Measurements from ENCODE around the gene TSPAN5.
A peak's percentile ranks its signal among the peaks of the same experiment; 100 is the strongest.
"Not testable (repeated sequence)": the region's sequence is repeated elsewhere in the genome, so short reads cannot be mapped to it uniquely, and the experiment has no call there.

Gene TSPAN5

DNA sequence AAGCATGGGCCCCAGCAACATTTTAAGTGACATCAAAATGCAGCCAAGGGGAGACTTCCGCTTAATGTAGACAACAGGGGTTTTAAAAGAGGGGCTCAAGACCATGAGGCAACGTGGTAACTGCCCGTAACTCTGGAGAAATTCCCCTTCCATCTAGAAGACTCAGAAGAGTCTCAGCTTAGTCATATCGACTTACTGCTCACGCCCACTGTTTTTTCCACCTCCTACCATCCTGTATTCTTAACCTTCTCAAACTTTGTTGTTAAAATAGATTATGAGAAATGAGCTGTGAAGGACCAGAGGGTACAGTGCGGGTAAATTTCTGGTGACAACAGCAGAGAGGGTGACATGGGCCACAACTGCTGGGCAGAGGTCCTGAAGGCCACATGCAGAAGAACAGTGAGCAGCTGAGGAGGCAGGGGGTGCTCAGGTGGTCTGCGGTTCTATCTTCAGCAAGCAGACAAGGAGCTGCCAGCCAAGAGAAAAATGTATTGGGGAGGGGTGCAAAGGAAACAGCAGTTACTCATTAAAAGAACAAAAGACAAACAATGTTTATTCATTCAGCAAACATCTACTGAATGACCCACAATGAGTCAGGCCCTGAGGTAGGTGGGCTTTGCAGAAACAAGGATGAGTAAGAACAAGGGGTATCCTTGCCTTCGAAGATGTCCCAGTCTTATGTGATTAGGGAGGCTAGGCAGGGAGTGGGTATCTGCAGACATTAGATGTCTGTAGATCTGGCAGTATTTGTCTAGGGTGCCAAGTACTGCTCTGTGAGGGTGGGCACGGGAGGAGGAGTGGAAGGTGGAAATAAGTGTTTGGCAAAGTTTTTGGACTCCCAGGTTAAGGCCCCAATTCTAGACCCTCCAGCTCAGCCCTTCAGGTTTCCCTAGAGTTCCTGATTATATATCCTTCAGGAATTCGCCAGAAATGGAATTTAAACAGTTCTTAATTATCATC lies 175.3 kb downstream of the TSPAN5 start:
- DNase-seq: no peak

DNA sequence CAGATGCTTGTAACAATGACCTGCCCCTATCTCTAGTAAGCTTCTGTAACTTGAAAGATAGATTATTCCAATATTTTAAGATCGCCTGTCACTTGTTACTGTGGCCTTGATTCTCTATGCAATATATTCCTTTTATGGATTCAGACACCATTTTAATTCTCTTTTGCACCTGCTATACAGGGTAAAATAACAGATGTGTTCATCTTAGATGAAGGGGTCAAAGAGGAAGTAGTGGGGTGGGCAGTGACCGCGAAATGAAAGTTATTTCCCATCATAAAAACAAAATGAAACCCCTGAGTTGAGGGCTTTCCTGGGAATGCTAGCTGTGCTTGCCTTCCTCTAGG lies 175.9 kb downstream of the TSPAN5 start:
- no peak for DNase-seq

DNA sequence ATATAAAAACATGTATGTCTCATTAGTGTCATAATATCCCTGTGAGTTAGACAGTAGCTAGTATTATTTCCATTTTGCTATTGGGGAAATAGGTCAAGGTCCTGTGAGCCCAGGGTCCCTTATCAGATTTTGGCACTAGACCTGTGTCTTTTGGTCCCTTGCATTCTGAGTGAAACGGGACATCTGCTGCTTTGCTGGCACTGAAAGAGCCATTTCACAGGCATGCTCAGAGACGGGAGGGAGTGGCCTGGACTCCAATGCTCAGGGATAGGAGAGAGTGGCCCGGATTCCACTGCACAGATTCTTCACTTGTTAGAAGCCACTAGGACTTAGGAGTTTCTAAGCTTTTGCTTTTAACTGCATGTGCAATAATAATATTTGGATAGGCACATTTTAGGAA lies 177.2 kb downstream of the TSPAN5 start:
- DNase-seq: no peak

DNA sequence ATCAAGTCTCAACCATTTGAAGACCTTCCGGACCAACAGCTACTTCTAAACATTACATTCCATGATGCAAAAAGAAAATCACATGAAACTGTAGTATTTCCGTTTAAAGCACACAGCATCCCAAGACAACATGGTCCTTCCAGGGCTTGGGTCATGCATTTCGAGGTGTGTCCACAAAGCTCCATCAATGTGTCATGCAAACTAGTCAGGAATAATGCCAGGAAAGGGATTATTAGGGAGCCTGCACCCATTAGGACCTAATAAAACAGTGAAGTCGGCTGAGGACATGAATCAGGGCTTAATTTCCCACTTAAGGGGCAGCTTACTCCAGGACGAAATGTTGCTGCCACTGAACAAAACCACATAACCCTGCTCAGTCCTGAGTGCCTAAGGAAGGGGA lies 177.9 kb downstream of the TSPAN5 start:
- no peak for DNase-seq

GRCh38 chr4:98479590-98479989 lies 178.8 kb downstream of the TSPAN5 start:
- DNase-seq: not testable (repeated sequence)

DNA sequence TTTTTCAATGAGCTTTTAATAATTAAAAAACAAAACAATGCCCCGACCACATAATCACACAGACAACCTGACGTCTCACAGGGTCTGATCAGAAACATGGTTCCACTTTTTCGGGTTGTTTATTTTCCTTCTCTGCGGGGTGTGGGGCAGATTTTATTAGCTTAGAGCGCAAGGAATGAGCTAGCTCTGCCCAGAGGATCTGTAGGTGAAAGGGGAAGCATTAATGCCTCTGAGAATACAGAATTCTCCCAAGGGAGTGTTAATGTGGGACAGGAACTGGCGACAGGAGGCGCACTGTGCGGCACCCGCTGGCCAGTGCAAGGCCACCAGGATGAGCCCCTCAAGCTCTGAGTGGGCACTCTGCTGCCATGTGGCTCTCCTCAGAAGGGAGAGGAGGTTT lies 181.5 kb downstream of the TSPAN5 start:
- DNase-seq: no peak

- DNase-seq: no peak
These were observed 184.0 kb downstream of the TSPAN5 start for GRCh38 chr4:98474408-98474844.

DNA sequence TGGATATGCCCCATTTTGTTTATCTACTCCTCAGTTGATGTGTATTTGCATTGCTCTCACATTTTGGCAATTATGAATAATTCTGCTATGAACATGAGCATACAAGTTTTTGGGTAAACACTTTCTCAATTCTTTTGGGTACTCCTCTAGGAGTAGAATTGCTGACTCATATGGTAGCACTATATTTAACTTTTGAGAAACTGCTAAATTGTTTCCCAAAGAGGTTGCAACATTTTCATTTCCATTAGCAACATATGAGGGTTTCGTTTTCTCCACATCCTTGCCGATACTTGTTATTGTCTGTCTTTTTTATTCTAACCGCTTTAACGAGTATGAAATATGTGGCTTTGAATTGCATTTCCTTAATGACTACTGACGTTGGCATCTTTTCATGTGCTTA lies 185.4 kb downstream of the TSPAN5 start:
- no peak for DNase-seq

- no peak for DNase-seq
These were observed 187.6 kb downstream of the TSPAN5 start for GRCh38 chr4:98470831-98471230.

DNA sequence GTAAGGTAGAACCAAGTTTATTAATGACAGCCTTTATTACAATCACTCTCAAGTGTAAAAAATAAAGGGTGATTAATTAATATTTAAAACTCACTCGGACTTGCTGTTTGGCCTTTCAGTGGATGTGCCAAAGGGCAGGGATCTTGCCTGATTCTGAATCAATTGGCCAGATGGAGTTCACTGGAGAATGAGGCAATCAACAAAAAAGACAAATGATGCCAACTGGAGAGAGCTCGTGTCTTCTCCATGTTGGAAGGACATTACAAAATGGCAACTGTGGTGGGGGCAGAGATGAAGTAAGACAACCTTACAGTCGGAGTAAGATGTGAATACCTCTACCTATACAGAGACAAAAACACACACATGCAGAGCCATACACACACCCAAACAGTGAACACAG lies 188.0 kb downstream of the TSPAN5 start:
- DNase-seq: no peak

GRCh38 chr4:98469771-98470170 lies 188.6 kb downstream of the TSPAN5 start:
- no peak for DNase-seq

- DNase-seq: no peak
These were observed 189.7 kb downstream of the TSPAN5 start for GRCh38 chr4:98468709-98469108.

DNA sequence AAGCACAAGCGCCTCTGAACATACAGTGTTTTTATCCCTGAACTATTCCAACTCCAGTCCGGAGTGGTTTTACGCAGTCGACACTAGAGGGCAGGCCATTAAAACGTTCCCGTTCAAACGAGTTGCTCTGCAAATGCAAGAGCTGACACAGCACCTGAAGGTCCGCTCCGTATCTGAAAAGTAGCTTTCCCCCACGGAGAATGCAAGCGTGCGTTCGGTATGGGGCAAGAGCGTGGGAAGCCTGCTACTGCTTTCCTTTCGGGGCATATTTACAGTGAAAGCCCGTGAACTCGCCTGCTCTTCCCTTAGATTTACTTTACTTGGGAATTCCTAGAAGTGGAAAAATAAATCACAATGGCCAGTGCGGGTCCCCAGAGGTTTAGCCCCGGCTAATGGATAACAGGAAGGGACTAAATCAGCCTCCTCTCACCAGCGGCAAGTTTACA lies 190.8 kb downstream of the TSPAN5 start:
- peak; percentile 78 for DNase-seq

DNA sequence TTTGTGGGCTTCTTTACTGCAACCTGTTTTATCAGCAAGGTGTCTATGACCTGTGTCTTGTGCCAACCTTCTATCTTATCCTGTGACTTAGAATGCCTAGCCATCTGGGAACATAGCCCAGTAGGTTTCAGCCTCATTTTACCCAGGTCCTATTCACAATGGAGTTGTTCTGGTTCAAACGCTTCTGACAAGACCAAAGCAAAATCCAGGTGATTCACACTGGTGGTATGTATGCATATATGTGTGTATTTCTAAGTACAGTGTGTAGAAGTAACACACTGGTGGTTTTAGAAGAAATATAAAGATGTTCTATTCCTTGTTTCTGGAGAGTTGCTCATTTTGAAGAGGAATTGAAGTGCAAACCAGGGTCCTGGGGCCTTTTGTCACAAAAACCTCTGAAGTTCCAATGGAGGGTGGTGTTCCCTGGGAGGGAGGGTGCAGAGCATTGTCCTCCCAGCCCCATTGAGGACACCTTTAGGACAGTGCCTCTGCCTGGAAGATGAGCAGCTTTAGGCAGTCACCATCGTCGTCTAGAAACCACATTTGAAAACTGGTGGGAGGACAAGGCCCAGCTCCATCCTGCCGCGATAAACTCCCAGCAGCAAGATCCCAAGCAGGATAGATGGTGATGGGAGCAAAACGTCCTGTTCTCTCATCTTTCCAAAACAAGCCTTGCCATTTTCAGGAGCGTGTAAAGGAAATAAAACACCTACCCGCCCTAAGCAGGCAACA lies 191.4 kb downstream of the TSPAN5 start:
- DNase-seq: no peak

- no peak for DNase-seq
These were observed 195.9 kb downstream of the TSPAN5 start for GRCh38 chr4:98462487-98462886.

- not testable (repeated sequence) for DNase-seq
These were observed 197.1 kb downstream of the TSPAN5 start for GRCh38 chr4:98461121-98461865.

DNA sequence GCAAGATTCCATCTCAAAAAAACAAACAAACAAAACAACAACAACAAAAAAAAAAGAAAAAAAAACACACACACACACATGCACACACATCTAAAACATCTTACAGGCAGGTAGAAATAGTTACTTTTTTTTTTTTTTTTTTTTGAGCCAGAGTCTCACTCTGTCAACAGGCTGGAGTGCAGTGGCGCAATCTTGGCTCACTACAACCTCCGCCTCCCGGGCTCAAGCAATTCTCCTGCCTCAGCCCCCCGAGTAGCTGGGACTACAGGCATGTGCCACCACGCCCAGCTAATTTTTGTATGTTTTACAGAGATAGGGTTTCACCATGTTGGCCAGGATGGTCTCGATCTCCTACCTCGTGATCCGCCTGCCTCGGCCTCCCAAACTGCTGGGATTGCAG lies 201.0 kb downstream of the TSPAN5 start:
- not testable (repeated sequence) for DNase-seq

DNA sequence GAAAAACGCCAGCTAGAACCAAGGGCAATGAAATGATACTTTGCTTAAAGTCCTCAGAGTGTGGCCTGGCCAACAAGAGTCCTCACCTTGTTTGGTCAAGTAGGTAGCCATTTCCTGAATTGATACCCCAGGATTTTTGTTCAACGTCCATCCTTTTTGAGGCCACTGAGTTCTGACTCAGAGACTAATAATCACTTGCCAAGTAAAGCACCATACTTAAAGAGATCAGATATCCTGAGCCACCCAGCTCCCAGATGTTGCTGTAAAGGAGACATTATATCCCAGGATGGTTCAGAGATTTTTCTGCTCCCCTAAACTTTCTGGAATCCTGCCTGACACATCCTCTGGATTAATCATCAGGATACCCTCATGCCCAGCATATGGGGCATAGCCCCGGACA lies 206.3 kb downstream of the TSPAN5 start:
- DNase-seq: no peak

DNA sequence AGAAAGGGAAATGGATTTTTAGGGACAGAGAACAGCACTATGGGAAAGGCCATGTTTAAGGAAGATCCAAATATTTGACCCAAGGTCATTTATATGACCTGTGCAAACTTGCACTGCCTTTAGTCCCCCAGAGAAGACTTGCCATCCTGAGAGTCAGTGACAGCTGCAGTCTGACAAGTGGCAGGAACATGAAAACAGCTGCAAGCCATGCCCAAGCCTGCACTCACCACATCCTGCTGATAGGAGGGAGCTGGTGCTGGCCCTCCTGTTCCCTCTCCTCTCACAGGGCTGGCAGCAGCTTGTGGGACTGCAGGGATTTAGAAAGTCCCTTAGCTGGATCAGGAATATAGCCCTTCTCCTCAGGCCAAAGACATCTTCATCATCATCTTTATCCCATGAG lies 209.5 kb downstream of the TSPAN5 start:
- DNase-seq: no peak

- no peak for DNase-seq
These were observed 210.8 kb downstream of the TSPAN5 start for GRCh38 chr4:98447648-98448047.

GRCh38 chr4:98446499-98447375 lies 211.7 kb downstream of the TSPAN5 start:
- no peak for DNase-seq

- no peak for DNase-seq
These were observed 214.0 kb downstream of the TSPAN5 start for GRCh38 chr4:98444371-98444770.

All from NCI-H345 (cell line).